HEK293T (cell line): ENCODE results near the gene MS4A4A.
A peak's percentile ranks its signal among the peaks of the same experiment; 100 is the strongest.

Experiments
- CTCF ChIA-PET: fragments of 350-600 bp; formaldehyde crosslinking; extraction: SDS; loops from one replicate; lab custom pipeline; 2021; ENCODE audit warnings: antibody characterized with exemption, inconsistent platforms; lab: Yijun Ruan, JAX
- POLR2A ChIA-PET: fragments of 350-600 bp; formaldehyde crosslinking; extraction: SDS; loops from one replicate; lab custom pipeline; 2020; ENCODE audit warnings: antibody characterized with exemption, inconsistent platforms; lab: Yijun Ruan, JAX
- DNase-seq: peaks from one replicate; pipeline ENCODE4 v3.0.0; 2012; ENCODE audit warnings: mixed read lengths; ENCODE audit errors: extremely low spot score
- ARNT ChIP-seq: fragments of 450-650 bp; IDR thresholded peaks from 2 replicates; pipeline ENCODE4 v1.6.1; 2017; ENCODE audit warnings: mild to moderate bottlenecking
- BHLHE40 ChIP-seq: fragments of 450-650 bp; IDR thresholded peaks from 2 replicates; pipeline ENCODE4 v1.6.1; 2016; ENCODE audit warnings: mild to moderate bottlenecking, moderate library complexity, borderline replicate concordance
- CTBP1 ChIP-seq: fragments of 450-650 bp; IDR thresholded peaks from 2 replicates; pipeline ENCODE4 v1.6.1; 2016; ENCODE audit warnings: borderline replicate concordance
- ELF4 ChIP-seq: fragments of 450-650 bp; IDR thresholded peaks from 2 replicates; pipeline ENCODE4 v1.6.1; 2017; ENCODE audit warnings: antibody characterized with exemption
- FOXA1 ChIP-seq: fragments of 450-650 bp; IDR thresholded peaks from 2 replicates; pipeline ENCODE4 v1.6.1; 2016; ENCODE audit warnings: mild to moderate bottlenecking
- FOXK2 ChIP-seq: fragments of 450-650 bp; IDR thresholded peaks from 2 replicates; pipeline ENCODE4 v1.6.1; 2016; ENCODE audit warnings: mild to moderate bottlenecking
- FOXM1 ChIP-seq: fragments of 450-650 bp; IDR thresholded peaks from 2 replicates; pipeline ENCODE4 v1.6.1; 2017; ENCODE audit warnings: mild to moderate bottlenecking, borderline replicate concordance
- HDGF ChIP-seq: fragments of 450-650 bp; IDR thresholded peaks from 2 replicates; pipeline ENCODE4 v1.6.1; 2017; ENCODE audit warnings: antibody characterized with exemption, borderline replicate concordance
- L3MBTL2 ChIP-seq: fragments of 450-650 bp; conservative IDR thresholded peaks from 2 replicates; pipeline ENCODE4 v1.6.1; 2016; ENCODE audit warnings: mild to moderate bottlenecking
- LEF1 ChIP-seq: fragments of 450-650 bp; IDR thresholded peaks from 2 replicates; pipeline ENCODE4 v1.6.1; 2017; ENCODE audit warnings: mild to moderate bottlenecking, borderline replicate concordance
- NFRKB ChIP-seq: fragments of 450-650 bp; IDR thresholded peaks from 2 replicates; pipeline ENCODE4 v1.6.1; 2016; ENCODE audit warnings: mild to moderate bottlenecking, moderate library complexity
- SP1 ChIP-seq: fragments of 450-650 bp; IDR thresholded peaks from 2 replicates; pipeline ENCODE4 v1.6.1; 2017
- SUZ12 ChIP-seq: fragments of 450-650 bp; IDR thresholded peaks from 2 replicates; pipeline ENCODE4 v1.6.1; 2016; ENCODE audit warnings: mild to moderate bottlenecking
- TARDBP ChIP-seq: fragments of 450-650 bp; IDR thresholded peaks from 2 replicates; pipeline ENCODE4 v1.6.1; 2016
- ZNF384 ChIP-seq: fragments of 450-650 bp; IDR thresholded peaks from 2 replicates; pipeline ENCODE4 v1.6.1; 2016
- TF ChIP-seq, protein P1 (sequence below): fragments of 450-650 bp; IDR thresholded peaks from 2 replicates; pipeline ENCODE4 v1.6.1; 2016

Gene MS4A4A

DNA sequence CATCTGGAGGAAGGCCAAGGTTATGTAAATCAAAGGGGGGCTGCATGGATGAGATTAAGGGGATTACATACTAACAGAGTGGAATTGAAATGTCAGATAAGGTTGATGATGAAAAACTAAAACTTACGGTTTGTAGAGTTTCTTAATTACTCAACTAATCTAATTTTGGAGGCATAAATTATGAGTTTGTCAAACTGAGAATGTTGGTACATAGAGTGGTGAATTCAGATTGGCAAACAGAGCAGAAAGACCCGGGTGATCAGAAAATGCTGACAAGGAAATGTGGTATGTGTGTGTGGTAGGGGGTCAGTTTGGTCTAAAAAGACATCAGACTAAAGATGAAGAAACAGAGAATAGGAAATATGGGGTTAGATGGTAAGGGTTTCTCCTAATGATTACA lies 57.6 kb downstream of the MS4A4A start:
- CTCF ChIA-PET, result no interaction called here
- DNase-seq, result no peak
- POLR2A ChIA-PET, result no interaction called here
- TF ChIP-seq SP1 (no peak), NFRKB (no peak), TARDBP (no peak), FOXK2 (no peak), LEF1 (no peak), BHLHE40 (no peak), ELF4 (no peak), ZNF384 (no peak), FOXA1 (no peak)
- TF ChIP-seq, protein P1, sequence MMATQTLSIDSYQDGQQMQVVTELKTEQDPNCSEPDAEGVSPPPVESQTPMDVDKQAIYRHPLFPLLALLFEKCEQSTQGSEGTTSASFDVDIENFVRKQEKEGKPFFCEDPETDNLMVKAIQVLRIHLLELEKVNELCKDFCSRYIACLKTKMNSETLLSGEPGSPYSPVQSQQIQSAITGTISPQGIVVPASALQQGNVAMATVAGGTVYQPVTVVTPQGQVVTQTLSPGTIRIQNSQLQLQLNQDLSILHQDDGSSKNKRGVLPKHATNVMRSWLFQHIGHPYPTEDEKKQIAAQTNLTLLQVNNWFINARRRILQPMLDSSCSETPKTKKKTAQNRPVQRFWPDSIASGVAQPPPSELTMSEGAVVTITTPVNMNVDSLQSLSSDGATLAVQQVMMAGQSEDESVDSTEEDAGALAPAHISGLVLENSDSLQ, result no peak

DNA sequence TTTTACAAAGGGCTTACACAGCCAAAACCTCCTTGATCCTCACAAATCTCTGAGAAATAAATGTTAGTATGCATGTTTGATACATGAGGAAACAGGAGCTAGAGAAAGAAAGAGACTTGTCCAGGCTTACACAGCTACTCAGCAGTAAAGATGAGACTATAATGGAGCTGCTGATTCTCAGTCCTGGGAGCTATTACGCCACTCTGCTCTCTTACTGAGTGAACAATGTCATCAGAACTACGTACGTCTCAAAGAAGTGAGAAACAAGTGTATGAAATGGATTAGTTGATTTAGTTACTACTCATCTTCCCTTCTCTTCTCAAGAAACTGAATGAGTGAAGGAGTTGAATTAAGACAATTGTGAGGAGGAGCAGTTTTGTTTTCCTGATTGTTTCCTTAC lies 58.9 kb downstream of the MS4A4A start:
- ChIA-PET POLR2A (no interaction called here), CTCF (no interaction called here)
- no peak for DNase-seq
- TF ChIP-seq SUZ12 (no peak), FOXK2 (no peak), L3MBTL2 (no peak)

DNA sequence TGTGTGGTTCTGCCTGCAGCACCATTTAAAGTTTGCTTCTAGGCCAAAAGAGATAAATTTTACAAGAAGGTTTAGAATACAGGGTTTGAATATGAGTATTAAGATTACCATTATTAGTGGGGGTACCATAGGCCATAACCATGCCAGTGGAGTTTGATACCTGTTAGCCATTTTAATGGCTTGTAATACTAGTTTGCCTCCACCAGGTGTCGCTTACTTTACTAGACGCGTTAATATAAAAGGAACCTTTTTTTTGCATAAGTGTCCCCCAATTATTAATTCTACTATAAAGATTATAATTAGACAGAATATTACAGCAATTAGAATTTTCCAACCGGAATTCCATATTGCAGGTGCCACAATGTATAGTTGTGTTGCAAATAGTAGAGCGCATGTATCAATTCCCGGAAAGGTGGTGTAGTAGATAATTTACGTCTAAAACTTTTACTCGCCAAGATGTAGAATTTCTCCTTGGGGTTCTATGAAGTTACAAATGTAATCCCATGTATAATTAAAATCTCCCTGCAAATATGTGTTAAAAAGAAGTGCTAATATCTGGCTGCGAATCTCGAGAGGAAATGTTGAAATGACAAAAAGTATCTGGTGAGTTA lies 62.7 kb downstream of the MS4A4A start:
- TF ChIP-seq TARDBP, result no peak
- TF ChIP-seq, protein P1, result no peak
- TF ChIP-seq CTBP1, result no peak
- TF ChIP-seq ELF4, result no peak
- no peak for TF ChIP-seq FOXM1
- ChIA-PET POLR2A (no interaction called here), CTCF (interaction anchor here (0.6 to 0.8 kb wide), 2 partner anchors 9 to 271 kb away, joined by 3 to 7 read pairs; no protein-coding TSS in a partner anchor)
- peak; percentile 16 for DNase-seq

DNA sequence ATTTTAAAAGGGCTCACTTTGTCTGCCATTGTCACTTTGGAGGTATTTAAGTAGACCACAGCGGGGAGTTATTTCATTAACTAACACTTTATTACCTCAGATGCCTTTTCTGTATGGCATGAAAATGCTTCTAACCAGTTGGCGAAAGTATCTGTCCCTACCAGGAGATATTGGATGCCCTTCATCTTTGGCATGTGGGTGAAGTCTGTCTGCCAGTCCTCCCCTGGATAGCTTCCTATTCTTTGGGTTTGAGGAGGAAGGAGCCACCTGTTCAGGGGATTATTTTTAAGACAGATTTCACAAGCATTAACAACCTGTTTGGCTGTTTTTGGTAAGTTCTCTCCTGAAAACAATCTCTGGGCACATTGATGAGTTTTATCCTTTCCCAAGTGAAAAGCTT lies 63.7 kb downstream of the MS4A4A start:
- DNase-seq, result no peak
- ChIA-PET CTCF (interaction anchor here (1.2 kb wide), 1 partner anchor 11 kb away, joined by 5 read pairs; no protein-coding TSS in a partner anchor), POLR2A (no interaction called here)
- TF ChIP-seq HDGF (no peak), BHLHE40 (no peak), CTBP1 (no peak), L3MBTL2 (no peak), SUZ12 (no peak), LEF1 (no peak), TARDBP (no peak), SP1 (no peak), ZNF384 (no peak), FOXM1 (no peak), NFRKB (no peak), ARNT (no peak), FOXA1 (no peak), FOXK2 (no peak), ELF4 (no peak)
- TF ChIP-seq, protein P1, result no peak

DNA sequence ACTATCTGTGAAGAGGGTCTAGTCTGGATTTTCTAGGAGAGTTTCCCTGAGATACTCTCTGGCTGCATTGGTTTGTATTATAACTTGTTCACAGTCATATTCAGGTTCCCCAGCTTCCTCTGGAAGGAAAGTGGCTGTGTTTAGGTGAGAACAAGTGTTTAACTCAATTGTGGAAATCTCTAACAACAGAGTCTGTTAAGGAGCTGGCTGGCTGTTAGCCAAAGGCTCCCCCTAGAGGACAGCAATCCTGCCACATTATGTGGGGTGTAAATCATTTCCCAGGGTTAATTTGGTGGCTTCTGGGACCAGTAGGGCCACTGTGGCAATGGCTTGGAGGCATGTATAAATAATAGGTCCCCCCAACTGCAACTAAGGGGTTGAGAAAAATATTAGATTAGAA lies 65.0 kb downstream of the MS4A4A start:
- TF ChIP-seq FOXA1 (no peak), ZNF384 (no peak)
- TF ChIP-seq, protein P1, result 0 out of 2 replicates have a peak, but pooled peaks have one; percentile 6
- DNase-seq, result no peak
- CTCF ChIA-PET, result interaction anchor here (0.8 to 1.2 kb wide), 3 partner anchors 12 to 77 kb away, joined by 3 to 5 read pairs (median 3); no protein-coding TSS in a partner anchor
- POLR2A ChIA-PET, result no interaction called here

DNA sequence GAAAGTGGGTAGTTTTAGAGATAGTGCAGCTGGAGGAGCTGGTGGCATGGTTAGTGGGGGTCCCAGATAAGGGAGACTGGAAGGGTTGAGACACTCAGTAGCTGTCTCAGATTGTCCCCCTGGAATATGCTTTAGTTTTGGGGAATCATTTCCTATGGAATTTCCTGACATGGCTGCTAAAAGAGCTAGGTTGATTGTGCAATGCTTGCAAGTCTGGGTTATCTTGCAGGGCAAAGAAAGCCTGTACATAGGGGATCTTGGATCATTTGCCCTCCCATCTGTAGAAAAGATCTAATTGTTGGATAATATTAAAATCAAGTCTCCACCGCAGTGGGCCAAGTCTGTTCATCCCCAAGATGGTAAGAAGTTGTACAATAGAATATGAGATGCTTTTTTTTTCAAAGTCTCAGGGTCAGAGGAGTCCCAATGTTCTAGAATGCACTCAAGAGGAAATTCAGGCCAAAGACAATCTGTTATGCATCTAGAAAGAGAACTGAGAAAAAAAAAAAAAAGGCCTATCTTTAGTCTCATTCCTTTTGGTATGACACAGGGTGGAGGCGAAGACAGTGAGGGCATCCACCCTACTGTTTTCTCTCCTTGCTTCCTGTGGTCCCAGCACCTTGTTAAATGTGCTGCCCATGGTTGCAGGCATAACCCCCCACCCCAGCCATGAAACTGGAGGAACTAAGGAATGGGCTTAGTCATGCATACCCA lies 66.8 kb downstream of the MS4A4A start:
- ChIA-PET POLR2A (no interaction called here), CTCF (no interaction called here)
- no peak for TF ChIP-seq FOXA1
- TF ChIP-seq FOXM1, result no peak
- no peak for TF ChIP-seq ELF4
- TF ChIP-seq ZNF384, result no peak
- TF ChIP-seq CTBP1, result no peak
- no peak for TF ChIP-seq SP1
- no peak for DNase-seq
